GM10847 (cell line): ENCODE results near the gene BAZ2B.

ENCODE experiments used
- POLR2A ChIP-seq: IDR thresholded peaks from 2 replicates; pipeline ENCODE4 v1.6.1; 2011; ENCODE audit not compliant: insufficient read length; ENCODE audit errors: extremely low read depth

BAZ2B gene

DNA sequence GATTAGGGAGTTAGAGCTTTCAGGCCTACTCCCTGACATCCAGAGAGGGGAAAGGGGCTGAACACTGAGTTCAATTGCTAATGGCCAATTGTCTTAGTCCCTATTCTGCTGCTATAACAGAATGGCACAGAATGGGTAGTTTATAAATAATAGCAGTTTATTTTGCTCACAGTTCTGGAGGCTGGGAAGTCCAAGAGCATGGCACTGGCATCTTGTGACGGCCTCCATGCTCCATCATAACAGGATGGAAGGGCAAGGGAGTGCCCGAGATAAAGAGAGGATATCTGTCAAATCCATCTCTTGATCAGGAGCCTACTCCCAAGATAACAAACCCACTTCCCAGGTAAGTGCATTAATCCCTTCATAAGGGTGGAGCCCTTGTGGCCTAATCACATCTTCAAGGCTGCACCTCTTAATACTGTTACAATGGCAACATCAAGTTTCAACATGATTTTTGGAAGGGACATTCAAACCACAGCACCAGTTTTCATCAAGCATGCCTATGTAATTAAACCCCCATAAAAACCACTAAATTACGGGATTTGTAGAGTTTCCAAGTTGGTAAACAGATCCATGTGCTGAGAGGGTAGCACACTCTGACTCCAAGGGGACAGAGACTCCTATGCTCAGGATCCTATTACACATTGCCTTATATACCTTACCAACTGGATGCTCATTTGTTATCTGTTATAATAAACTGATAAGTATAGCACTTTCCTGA lies 44.6 kb downstream of the BAZ2B start:
- no peak for TF ChIP-seq POLR2A

DNA sequence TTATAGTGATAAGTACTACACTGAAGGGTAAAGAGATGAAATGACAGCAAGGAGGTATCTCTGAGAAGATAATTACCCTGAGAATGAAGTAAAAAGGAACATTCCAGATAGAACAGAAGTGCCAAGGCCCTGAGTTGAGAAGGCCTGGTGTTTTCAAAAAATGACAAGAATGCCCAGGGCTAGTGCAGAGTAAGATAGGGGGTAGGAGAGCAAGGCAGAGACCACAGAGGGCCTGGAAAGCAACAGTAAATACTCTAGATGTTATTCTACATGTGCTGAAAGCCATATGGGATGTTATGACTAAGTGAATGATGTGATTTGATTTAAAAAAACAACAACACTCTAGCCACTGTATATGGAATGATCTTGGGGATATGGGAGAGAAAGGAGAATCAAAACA lies 52.3 kb downstream of the BAZ2B start:
- no peak for TF ChIP-seq POLR2A

DNA sequence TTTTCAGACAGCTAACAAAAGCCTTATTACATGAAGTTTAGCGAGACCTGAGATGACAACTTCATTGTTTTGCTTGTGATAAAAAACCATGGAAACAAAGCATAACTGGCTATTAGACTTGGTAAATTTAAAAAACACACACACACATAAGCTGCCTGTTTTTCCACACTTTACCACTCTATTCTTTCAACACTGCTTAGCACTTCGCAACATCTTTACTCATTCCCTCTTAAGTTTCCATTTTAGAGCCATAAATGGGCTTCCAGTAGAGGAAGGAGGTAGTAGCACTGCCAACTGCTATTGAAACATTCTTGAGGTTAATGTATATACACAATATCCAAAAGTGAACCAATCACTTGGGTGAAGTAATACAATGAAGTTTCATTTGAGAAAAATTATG lies 54.1 kb downstream of the BAZ2B start:
- TF ChIP-seq POLR2A = no peak

DNA sequence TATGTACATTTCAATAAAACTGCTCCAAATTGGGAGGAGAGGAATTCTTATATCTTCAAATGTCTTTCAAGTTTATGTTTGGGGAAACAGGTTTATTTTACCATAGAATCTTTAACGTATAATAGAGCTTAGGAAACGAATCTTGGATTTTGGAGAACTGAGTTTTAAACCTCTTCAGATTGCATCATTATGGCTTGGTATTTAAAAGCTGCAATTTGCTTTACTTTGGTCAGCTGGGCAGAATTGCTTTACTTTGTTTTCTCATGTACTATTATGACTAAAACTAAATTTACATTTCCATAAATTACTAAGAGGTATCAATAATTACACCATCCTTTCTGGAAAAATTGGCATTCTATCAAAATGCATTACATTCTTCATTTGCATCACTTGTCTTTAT lies 54.6 kb downstream of the BAZ2B start:
- no peak for TF ChIP-seq POLR2A

DNA sequence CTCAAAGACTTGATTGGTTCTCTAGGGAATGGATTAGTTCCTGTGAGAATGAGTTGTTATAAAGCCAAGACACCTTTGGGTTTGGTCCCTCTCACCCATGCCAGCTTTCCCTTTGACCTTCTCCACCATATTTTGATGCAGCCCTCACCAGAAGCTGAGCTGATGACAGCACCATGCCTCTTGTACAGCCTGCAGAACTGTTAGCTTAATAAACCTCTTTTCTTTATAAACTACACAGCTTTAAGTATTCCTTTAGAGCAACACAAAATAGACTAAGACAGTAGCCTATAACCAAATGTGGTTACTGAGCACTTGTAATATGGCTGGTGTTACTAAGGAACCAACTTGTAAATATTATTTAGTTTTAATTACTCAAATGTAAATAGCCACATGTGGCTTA lies 55.1 kb downstream of the BAZ2B start:
- TF ChIP-seq POLR2A = no peak

- no peak for TF ChIP-seq POLR2A
Observed at GRCh38 chr2:159559034-159559433, 57.3 kb downstream of the BAZ2B start.

- no peak for TF ChIP-seq POLR2A
Observed at GRCh38 chr2:159558479-159558878, 57.9 kb downstream of the BAZ2B start.

- TF ChIP-seq POLR2A = no peak
Observed at GRCh38 chr2:159557437-159558034, 58.8 kb downstream of the BAZ2B start.

- no peak for TF ChIP-seq POLR2A
Observed at GRCh38 chr2:159555651-159556392, 60.5 kb downstream of the BAZ2B start.

DNA sequence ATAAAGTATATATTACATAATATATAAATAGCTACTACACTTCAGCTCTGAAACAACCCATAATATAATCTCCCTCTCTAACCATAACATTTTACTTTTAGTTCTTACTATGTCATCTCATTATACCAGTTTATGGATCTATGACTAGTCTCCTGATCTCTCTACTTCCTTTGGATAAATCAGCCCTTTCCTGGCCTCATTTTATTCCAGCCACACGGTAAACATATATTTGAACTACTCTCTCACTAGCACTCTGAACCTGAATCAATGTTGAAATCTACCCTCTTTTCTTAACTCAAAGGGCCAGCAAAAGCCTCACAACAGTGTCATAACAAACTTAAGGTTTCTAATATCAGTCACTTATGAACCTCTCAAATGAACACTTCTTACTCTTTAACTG lies 62.6 kb downstream of the BAZ2B start:
- no peak for TF ChIP-seq POLR2A

DNA sequence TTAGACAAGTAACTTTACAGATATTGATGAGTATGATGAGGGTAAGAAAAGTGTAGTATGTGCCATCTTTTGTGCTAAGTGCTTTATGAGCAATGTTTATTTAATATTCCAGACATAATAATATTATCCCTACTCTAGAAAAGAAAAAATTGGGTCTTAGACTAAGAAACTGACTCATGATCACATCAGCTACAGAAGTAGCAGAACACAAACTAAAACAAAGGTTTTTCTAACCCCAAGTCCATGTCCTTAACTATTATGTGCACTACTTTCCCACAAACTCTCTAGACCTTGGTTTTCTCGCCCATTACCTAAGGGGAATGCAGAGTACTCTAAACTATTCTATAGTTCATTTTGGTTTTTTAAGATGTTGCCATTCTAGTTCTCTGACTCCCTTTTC lies 64.5 kb downstream of the BAZ2B start:
- no peak for TF ChIP-seq POLR2A

DNA sequence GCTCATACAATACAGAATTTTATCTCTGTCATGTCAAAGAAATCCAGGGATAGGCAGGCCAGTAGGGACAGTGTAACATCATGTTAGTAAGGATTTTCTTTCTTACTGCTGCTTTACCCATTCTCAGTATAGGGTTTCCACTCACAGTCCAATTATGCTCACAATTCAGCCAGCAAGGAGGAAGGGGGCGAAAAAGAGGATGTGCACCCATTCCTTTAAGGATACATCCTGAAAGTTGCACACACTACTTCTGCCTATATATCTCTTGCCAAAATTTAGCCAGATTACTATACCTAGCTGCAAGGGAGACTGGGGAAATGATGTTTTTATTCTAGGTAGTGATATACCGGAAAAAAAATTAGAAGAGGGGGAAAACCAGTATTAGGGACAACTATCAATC lies 66.1 kb downstream of the BAZ2B start:
- no peak for TF ChIP-seq POLR2A

- no peak for TF ChIP-seq POLR2A
Observed at GRCh38 chr2:159549234-159549633, 67.1 kb downstream of the BAZ2B start.

- no peak for TF ChIP-seq POLR2A
Observed at GRCh38 chr2:159546716-159547430, 69.5 kb downstream of the BAZ2B start.

DNA sequence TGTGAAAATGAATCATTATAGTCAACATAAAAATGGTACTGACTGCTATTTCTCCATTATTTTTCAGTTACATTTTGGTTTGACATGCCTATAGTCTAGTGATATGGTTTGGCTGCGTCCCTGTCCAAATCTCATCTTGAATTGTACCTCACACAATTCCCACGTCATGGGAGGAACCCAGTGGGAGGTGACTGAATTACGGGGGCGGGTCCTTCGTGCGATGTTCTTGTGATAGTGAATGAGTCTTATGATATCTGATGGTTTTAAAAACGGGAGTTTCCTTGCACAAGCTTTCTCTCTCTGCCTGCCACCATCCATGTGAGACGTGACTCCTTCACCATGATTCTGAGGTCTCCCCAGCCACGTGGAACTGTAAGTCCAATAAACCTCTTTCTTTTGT lies 70.3 kb downstream of the BAZ2B start:
- TF ChIP-seq POLR2A = no peak

DNA sequence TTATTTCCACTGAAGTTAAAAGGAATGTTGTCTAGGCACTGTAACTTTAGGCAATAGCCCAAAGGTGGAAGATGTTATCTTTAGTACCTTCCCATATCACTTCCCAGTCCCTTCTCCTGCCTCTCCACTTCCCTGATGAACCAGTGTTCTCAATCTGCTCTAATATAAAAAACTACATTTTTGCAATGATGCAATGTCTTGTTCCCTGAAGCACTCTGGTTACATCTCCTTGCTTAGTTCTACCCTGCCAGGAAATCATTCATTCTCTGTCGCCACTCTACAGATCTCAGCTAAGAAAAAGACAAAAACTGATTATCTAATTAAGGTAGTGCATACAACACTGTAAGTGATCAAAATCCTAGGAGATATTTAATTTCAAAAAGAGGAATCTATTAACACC lies 71.3 kb downstream of the BAZ2B start:
- TF ChIP-seq POLR2A = no peak
